ENCODE results near the gene MROH9. TPM values are rescaled to one million over a fixed set of nuclear protein-coding genes. Genes with fewer than 3 reads are reported as not detected.

The MROH9 gene
- total RNA-seq, 2 experiments from 2014 or later: not detected

GRCh38 chr1:171107262-171107940, 172.1 kb downstream of the MROH9 start:
- Mint-ChIP-seq H3K4me1 (ENCODE audit: low read depth) (no peaks in the 10 kb centered on the region), H3K27ac (no peak overlapping the region), H3K4me3 (no peak overlapping the region), H3K27me3 (peaks cover 12% of the 10 kb centered on the region), H3K36me3 (no peaks in the 10 kb centered on the region), H3K9me3 (no peaks in the 10 kb centered on the region)
- ChIA-PET CTCF (no interaction called here), POLR2A (no interaction called here)
- DNase-seq: no peak
- intact Hi-C loops (cut with micrococcal nuclease): no loop called here

GRCh38 chr1:171107969-171108368, 172.6 kb downstream of the MROH9 start:
- no peaks in the 10 kb centered on the region for H3K36me3 Mint-ChIP-seq
- CTCF ChIA-PET: no interaction called here
- H3K27ac Mint-ChIP-seq: no peak overlapping the region
- intact Hi-C loops (cut with micrococcal nuclease): no loop called here
- POLR2A ChIA-PET: no interaction called here
- H3K27me3 Mint-ChIP-seq: peaks cover 12% of the 10 kb centered on the region
- no peaks in the 10 kb centered on the region for H3K9me3 Mint-ChIP-seq
- H3K4me3 Mint-ChIP-seq: no peak overlapping the region
- no peaks in the 10 kb centered on the region for H3K4me1 Mint-ChIP-seq (ENCODE audit: low read depth)
- DNase-seq: no peak

- Mint-ChIP-seq H3K27me3 (peaks cover 12% of the 10 kb centered on the region), H3K9me3 (no peaks in the 10 kb centered on the region), H3K4me3 (no peak overlapping the region), H3K36me3 (no peaks in the 10 kb centered on the region), H3K4me1 (ENCODE audit: low read depth) (no peaks in the 10 kb centered on the region), H3K27ac (no peak overlapping the region)
- DNase-seq: no peak
- intact Hi-C loops (cut with micrococcal nuclease): no loop called here
- POLR2A ChIA-PET: no interaction called here
- CTCF ChIA-PET: no interaction called here
Measured at GRCh38 chr1:171109966-171110365, 174.6 kb downstream of the MROH9 start.

GRCh38 chr1:171110621-171111326, 175.4 kb downstream of the MROH9 start:
- H3K27ac Mint-ChIP-seq: no peak overlapping the region
- peaks cover 14% of the 10 kb centered on the region for H3K27me3 Mint-ChIP-seq
- DNase-seq: no peak
- intact Hi-C loops (cut with micrococcal nuclease): no loop called here
- H3K4me1 Mint-ChIP-seq (ENCODE audit: low read depth): no peaks in the 10 kb centered on the region
- H3K36me3 Mint-ChIP-seq: no peaks in the 10 kb centered on the region
- no peak overlapping the region for H3K4me3 Mint-ChIP-seq
- ChIA-PET CTCF (no interaction called here), POLR2A (no interaction called here)
- H3K9me3 Mint-ChIP-seq: no peaks in the 10 kb centered on the region

GRCh38 chr1:171112119-171112518, 176.8 kb downstream of the MROH9 start:
- H3K27me3 Mint-ChIP-seq: peaks cover 16% of the 10 kb centered on the region
- DNase-seq: no peak
- H3K9me3 Mint-ChIP-seq: no peaks in the 10 kb centered on the region
- no peaks in the 10 kb centered on the region for H3K4me1 Mint-ChIP-seq (ENCODE audit: low read depth)
- ChIA-PET POLR2A (no interaction called here), CTCF (no interaction called here)
- intact Hi-C loops (cut with micrococcal nuclease): no loop called here
- no peaks in the 10 kb centered on the region for H3K36me3 Mint-ChIP-seq
- no peak overlapping the region for H3K27ac Mint-ChIP-seq
- no peak overlapping the region for H3K4me3 Mint-ChIP-seq

- no peaks in the 10 kb centered on the region for H3K9me3 Mint-ChIP-seq
- no peaks in the 10 kb centered on the region for H3K36me3 Mint-ChIP-seq
- POLR2A ChIA-PET: no interaction called here
- no peak overlapping the region for H3K4me3 Mint-ChIP-seq
- intact Hi-C loops (cut with micrococcal nuclease): no loop called here
- H3K27me3 Mint-ChIP-seq: peaks cover 17% of the 10 kb centered on the region
- no peaks in the 10 kb centered on the region for H3K4me1 Mint-ChIP-seq (ENCODE audit: low read depth)
- H3K27ac Mint-ChIP-seq: no peak overlapping the region
- DNase-seq: no peak
- CTCF ChIA-PET: no interaction called here
Measured at GRCh38 chr1:171113382-171113781, 178.0 kb downstream of the MROH9 start.

Small RNA genes within 50 kb of the gene (microRNA-seq; reads per million reads assigned to microRNA genes)
- gene MIR1295A (ENCODE audit: borderline microRNAs expressed, borderline number of aligned reads, borderline replicate concordance) (not detected), gene MIR1295B (ENCODE audit: borderline microRNAs expressed, borderline number of aligned reads, borderline replicate concordance) (not detected)

Other genes starting within 250 kb of the MROH9 start
- not detected for gene FMO3, start 155.4 kb downstream of the MROH9 start, total RNA-seq
- not detected for gene FMO2, start 249.8 kb downstream of the MROH9 start, total RNA-seq